ENCODE measurements around the gene USP49. TPM values are rescaled to one million over a fixed set of nuclear protein-coding genes. Genes with fewer than 3 reads are reported as not detected.
A peak's percentile ranks its signal among the peaks of the same experiment; 100 is the strongest.
"Not testable (repeated sequence)": the region's sequence is repeated elsewhere in the genome, so short reads cannot be mapped to it uniquely, and the experiment has no call there.

The USP49 gene
- total RNA-seq = 10 to 100 TPM in 1 of 4 donors, 1 to 10 TPM in 3; 2.9 to 17.1 (median 4.1) TPM

DNA sequence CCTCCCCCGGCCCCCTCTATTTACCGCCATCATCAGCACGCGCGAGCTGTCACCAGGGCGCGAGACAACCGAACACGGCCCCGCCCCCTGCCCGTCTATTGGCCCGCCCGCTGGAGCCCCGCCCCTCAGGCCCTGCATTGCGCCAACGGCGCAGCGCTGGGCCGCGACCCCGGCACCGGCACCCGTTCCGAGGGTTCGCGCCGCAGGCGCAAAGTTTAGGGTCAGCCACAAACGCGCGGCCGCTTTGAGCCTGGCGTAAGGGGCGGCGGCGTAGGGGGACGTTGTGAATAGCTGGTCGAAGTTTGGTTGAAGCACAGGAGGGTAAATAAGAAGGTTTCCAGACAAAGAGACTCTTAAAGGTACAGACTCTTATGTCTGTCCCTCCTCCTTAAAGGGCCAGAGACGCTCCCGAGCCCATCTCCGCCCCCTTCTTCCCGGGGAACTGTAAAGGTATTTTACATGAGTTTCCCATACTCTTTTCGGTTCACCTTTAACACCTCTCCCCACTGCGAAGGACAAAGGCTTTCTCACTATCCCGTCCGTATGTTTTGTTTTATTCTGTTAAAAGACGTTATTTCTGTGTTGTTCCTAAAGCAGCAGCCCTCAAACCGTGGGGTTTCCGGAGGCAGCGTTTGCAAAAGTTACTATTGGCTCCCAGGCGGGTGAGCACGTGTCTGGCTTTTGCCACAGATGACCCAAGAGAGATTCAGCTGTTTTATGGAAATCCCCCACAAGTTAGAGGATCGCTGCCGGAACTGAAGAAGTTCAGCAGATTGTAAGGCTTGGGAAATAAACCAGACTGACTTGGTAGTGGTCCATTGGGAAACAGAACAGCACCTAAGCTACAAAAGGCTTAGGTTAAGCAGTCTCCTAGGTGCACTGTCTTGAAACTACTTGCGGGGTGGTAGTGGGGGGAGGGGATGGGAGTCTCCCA lies at the start of gene USP49:
Gene USP49 (minus strand): TSS at position 76 of the 934 bp plus-strand sequence. CDS start 88,392 bp downstream, outside the sequence.
- Histone ChIP-seq H3K36me3 (no peaks in the 10 kb centered on the region), H3K9me3 (no peaks in the 10 kb centered on the region), H3K27me3 (no peaks in the 10 kb centered on the region), H3K4me1 (peaks cover 24% of the 10 kb centered on the region), H3K27ac (peak within 1 kb of the TSS; percentile 87), H3K4me3 (peak within 1 kb of the TSS; percentile 90)
- WGBS = under 1% methylated on average over 48 of the region's 55 CpGs
- TF ChIP-seq EP300 (IDR thresholded peaks at IDR 0.05) = no peak
- no peak for TF ChIP-seq POLR2A (IDR thresholded peaks at IDR 0.05)
- TF ChIP-seq, protein P1, sequence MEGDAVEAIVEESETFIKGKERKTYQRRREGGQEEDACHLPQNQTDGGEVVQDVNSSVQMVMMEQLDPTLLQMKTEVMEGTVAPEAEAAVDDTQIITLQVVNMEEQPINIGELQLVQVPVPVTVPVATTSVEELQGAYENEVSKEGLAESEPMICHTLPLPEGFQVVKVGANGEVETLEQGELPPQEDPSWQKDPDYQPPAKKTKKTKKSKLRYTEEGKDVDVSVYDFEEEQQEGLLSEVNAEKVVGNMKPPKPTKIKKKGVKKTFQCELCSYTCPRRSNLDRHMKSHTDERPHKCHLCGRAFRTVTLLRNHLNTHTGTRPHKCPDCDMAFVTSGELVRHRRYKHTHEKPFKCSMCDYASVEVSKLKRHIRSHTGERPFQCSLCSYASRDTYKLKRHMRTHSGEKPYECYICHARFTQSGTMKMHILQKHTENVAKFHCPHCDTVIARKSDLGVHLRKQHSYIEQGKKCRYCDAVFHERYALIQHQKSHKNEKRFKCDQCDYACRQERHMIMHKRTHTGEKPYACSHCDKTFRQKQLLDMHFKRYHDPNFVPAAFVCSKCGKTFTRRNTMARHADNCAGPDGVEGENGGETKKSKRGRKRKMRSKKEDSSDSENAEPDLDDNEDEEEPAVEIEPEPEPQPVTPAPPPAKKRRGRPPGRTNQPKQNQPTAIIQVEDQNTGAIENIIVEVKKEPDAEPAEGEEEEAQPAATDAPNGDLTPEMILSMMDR (IDR thresholded peaks at IDR 0.05) = no peak
- TF ChIP-seq POLR2AphosphoS5 (IDR thresholded peaks at IDR 0.05) = no peak
- DNase-seq (ENCODE audit: low spot score in 2 of 2) = peak; percentile 94 to 95

DNA sequence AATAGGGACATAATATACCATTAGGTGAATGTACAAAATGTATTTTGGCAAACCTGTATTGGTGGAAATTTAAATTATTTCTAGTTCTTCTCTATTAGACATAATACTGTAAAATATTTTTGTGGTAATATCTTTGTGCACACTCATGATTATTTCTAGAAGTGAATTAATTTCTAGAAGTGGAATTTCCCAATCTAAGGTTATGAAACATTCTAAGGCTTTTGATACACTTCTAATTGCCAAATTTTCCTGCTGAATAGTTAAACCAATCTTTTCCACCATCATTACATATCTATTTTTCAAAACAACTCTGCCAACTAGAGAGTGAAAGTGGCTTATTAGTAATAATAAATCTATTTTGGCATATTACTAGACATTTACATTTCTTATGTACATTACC lies 48.3 kb upstream of the USP49 start:
- no peak overlapping the region for H3K4me3 ChIP-seq
- DNase-seq (ENCODE audit: low spot score in 2 of 2) = no peak
- H3K4me1 ChIP-seq = peaks cover 35% of the 10 kb centered on the region
- TF ChIP-seq EP300 (IDR thresholded peaks at IDR 0.05) = no peak
- no peak for TF ChIP-seq POLR2AphosphoS5 (IDR thresholded peaks at IDR 0.05)
- no peak for TF ChIP-seq POLR2A (IDR thresholded peaks at IDR 0.05)
- TF ChIP-seq, protein P1 (IDR thresholded peaks at IDR 0.05) = no peak
- no peak overlapping the region for H3K27ac ChIP-seq
- H3K36me3 ChIP-seq = no peaks in the 10 kb centered on the region
- H3K27me3 ChIP-seq = no peaks in the 10 kb centered on the region
- no peaks in the 10 kb centered on the region for H3K9me3 ChIP-seq

DNA sequence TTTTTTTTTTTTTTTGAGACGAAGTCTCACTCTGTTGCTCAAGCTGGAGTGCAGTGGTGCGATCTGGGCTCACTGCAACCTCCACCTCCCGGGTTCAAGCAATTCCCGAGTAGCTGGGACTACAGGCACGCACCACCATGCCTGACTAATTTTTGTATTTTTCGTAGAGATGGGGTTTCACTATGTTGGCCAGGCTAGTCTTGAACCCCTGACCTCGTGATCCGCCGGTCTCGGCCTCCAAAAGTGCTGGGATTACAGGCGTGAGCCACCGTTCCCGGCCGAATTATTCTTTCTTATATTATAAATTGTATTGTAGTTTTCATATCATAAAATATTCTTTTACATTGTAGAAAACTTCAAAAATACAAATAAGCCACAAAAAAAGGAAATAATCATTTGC lies 47.7 kb upstream of the USP49 start:
- H3K4me1 ChIP-seq = peaks cover 40% of the 10 kb centered on the region
- 92% methylated on average over 14 of the region's 14 CpGs for WGBS
- not testable (repeated sequence) for H3K36me3 ChIP-seq; H3K27me3 ChIP-seq; H3K9me3 ChIP-seq; DNase-seq (ENCODE audit: low spot score in 2 of 2); H3K4me3 ChIP-seq; H3K27ac ChIP-seq

DNA sequence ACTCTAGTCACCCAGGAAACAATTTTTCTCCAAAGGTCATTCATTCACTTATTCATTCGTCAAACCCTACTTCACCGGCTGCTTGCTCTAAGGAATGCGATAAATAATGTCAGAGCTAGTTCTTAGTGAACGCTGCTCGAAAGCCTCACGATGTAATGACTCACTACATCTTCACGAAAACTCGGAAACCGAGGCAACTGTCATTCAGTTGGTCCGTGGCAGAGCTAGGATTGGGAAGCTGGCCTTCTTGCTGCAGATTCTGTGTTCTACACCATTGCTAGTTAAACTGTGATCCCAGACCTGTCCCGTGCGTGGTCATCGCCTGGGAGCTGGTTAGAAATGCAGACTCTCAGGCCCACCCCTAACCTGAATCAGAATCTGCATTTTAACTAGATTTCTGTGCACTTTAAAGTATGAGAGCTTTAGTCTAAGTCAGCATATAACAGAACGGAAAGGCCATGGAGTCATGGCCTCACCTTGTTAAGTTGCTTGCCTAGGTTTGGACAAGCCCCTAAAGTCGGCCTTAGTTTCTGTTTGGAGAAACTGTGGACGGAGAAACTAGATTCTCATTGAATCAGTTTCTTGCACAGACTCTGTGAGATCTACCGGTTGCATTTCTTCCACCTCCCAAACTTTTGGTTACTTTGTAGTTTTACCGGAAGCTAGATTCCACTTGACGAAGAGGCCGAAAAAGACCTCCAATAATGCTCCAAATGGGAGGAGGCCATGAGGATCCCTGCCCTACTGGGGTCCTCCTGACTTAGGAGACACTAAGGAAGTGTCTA lies 47.1 kb upstream of the USP49 start:
- 41% methylated on average over 20 of the region's 20 CpGs for WGBS
- Histone ChIP-seq H3K4me3 (peak overlapping the region; percentile 79), H3K36me3 (no peaks in the 10 kb centered on the region), H3K9me3 (no peaks in the 10 kb centered on the region), H3K4me1 (peaks cover 45% of the 10 kb centered on the region), H3K27ac (peak overlapping the region; percentile 62), H3K27me3 (no peaks in the 10 kb centered on the region)
- DNase-seq (ENCODE audit: low spot score in 2 of 2) = no peak
- TF ChIP-seq POLR2AphosphoS5 (IDR thresholded peaks at IDR 0.05) (no peak), EP300 (IDR thresholded peaks at IDR 0.05) (no peak), POLR2A (IDR thresholded peaks at IDR 0.05) (no peak)
- TF ChIP-seq, protein P1 (IDR thresholded peaks at IDR 0.05) = no peak

DNA sequence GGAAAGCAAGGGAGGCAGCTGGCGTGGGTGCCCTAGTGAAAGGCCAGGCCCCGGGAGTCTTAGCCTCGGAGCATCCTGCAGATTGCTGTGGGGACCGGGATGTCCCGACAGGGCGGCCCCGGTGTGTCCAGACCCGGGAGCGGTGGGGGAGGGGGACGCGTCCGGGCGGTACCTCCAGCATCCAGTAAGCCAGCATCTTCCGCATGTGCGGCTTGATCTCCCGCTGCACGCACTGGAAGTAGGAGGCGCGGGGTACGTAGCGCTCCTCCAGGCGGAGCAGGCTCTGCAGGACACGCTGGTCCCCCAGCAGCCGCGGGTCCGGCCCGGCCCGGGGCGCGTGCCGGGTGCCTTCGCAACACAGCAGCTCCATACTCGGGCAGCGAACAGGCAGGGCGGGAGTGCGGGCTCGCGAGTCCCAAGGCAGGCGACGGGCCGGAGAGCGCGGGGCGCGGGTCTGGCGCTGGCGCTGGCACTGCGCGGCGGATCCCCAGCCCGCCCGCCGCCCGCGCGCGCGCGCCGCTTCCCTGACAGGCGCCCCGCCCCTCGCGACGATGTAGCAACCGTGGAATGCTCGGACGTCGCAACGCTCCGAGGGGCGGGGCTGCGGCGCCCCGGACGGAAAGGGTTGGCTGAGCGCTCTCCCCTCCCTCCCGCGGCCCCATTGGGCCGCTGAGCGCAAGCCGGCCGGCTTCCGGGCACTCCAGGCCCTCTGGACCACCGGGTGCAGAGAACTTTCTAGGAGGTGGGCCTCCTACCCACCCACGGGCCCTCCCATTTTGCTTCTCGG lies 46.3 kb upstream of the USP49 start, which contains the start of gene CCND3:
Gene CCND3 (minus strand): TSS at position 529 of the 787 bp plus-strand sequence. CDS start 159 bp downstream, at position 370.
- peak within 1 kb of the TSS; percentile 62 for H3K27ac ChIP-seq
- H3K4me1 ChIP-seq = peaks cover 53% of the 10 kb centered on the region
- peak within 1 kb of the TSS; percentile 79 for H3K4me3 ChIP-seq
- WGBS = under 1% methylated on average over 32 of the region's 87 CpGs
- no peak for TF ChIP-seq EP300 (IDR thresholded peaks at IDR 0.05)
- TF ChIP-seq, protein P1 (IDR thresholded peaks at IDR 0.05) = no peak
- no peak for TF ChIP-seq POLR2AphosphoS5 (IDR thresholded peaks at IDR 0.05)
- TF ChIP-seq POLR2A (IDR thresholded peaks at IDR 0.05) = no peak
- H3K9me3 ChIP-seq = no peaks in the 10 kb centered on the region
- peak; percentile 91 to 92 for DNase-seq (ENCODE audit: low spot score in 2 of 2)
- no peaks in the 10 kb centered on the region for H3K27me3 ChIP-seq
- H3K36me3 ChIP-seq = no peaks in the 10 kb centered on the region
